ENCODE data around the gene LRMDA. TPM values are rescaled to one million over a fixed set of nuclear protein-coding genes. Genes with fewer than 3 reads are reported as not detected.
"Not testable (repeated sequence)": the region's sequence is repeated elsewhere in the genome, so short reads cannot be mapped to it uniquely, and the experiment has no call there.

The LRMDA gene
- total RNA-seq, 2 experiments from 2014 or later: not detected

DNA sequence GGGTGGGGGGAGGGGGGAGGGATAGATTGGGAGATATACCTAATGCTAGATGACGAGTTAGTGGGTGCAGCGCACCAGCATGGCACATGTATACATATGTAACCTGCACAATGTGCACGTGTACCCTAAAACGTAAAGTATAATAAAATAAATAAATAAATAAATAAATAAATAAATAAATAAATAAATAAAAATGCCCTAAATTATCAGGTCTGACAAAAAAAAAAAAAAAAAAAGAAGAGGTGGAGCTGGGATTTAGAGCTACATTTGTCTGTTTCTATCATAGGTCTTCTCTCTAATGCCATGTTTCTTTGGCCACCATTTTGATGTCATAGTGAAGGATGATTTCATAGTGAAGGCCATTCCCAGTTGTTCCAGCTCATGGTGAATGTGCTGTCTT, 1095.4 kb downstream of the LRMDA start:
- CTCF ChIA-PET; H3K27ac Mint-ChIP-seq; H3K9me3 Mint-ChIP-seq; DNase-seq; H3K4me3 Mint-ChIP-seq; POLR2A ChIA-PET; H3K36me3 Mint-ChIP-seq (ENCODE audit: low read depth); H3K27me3 Mint-ChIP-seq; H3K4me1 Mint-ChIP-seq: not testable (repeated sequence)

DNA sequence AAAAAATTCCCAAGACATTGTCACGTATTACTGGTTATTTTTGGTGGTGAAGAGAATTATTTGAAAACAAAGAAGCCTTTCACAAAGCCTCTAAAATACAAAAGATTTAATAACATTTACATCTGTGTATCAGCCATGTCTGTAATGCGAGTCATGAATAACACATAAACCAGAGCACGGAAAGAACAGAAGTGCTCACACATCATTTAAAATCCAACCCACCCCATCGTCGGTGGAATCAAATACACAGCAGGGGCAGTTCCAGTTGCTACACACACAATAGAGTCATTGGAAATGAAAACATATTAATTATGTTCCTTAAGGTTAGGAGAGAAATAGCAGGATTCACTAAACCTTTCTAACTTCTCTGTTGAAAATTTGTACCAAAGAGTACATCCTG, 1108.9 kb downstream of the LRMDA start:
- Mint-ChIP-seq H3K36me3 (ENCODE audit: low read depth) (no peaks in the 10 kb centered on the region), H3K9me3 (no peaks in the 10 kb centered on the region), H3K4me3 (no peak overlapping the region), H3K4me1 (no peaks in the 10 kb centered on the region), H3K27ac (no peak overlapping the region), H3K27me3 (no peaks in the 10 kb centered on the region)
- POLR2A ChIA-PET: no interaction called here
- CTCF ChIA-PET: no interaction called here
- no peak for DNase-seq

DNA sequence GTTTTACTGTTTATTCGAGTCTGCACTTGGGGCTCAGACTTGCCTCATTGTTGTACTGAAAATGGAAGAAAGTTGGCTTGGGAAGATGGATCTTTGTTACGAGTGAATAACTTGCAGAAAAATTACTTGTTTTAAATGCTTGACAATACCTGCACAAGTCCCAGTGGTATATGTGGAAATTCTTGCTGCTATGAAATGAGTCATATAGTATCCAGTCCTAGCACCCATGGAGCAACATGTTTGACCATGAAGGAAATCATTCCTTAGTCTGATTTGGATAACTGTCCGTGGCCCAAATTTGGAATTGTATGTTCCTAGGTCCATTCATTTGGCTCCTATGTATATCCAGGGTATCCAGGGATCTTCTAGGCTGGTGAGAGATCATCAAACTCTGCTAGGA, 1109.4 kb downstream of the LRMDA start:
- Mint-ChIP-seq H3K4me3 (no peak overlapping the region), H3K9me3 (no peaks in the 10 kb centered on the region), H3K27ac (no peak overlapping the region), H3K4me1 (no peaks in the 10 kb centered on the region), H3K27me3 (no peaks in the 10 kb centered on the region), H3K36me3 (ENCODE audit: low read depth) (no peaks in the 10 kb centered on the region)
- ChIA-PET POLR2A (no interaction called here), CTCF (no interaction called here)
- no peak for DNase-seq

DNA sequence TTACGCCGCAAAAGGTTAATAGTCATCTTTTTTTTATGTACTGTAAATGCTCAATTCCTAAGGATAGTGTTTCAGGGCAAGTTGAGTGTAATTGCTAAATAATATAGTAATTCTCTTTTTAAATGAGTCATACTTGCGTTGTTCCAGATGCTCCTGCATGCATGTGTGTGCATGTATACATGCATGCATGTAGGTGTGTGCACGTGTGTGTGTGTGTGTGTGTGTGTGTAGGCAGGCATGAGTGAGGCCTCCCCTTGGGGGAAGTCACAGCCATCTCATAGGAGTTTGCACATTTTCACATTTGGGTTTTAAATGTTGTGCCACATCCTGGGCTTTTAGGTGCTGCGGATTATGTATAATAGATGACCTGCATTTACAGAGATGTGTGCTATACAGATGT, 1110.4 kb downstream of the LRMDA start:
- Mint-ChIP-seq H3K27ac (no peak overlapping the region), H3K27me3 (no peaks in the 10 kb centered on the region), H3K9me3 (no peaks in the 10 kb centered on the region), H3K4me1 (no peaks in the 10 kb centered on the region), H3K4me3 (no peak overlapping the region), H3K36me3 (ENCODE audit: low read depth) (no peaks in the 10 kb centered on the region)
- POLR2A ChIA-PET: no interaction called here
- no peak for DNase-seq
- CTCF ChIA-PET: no interaction called here

DNA sequence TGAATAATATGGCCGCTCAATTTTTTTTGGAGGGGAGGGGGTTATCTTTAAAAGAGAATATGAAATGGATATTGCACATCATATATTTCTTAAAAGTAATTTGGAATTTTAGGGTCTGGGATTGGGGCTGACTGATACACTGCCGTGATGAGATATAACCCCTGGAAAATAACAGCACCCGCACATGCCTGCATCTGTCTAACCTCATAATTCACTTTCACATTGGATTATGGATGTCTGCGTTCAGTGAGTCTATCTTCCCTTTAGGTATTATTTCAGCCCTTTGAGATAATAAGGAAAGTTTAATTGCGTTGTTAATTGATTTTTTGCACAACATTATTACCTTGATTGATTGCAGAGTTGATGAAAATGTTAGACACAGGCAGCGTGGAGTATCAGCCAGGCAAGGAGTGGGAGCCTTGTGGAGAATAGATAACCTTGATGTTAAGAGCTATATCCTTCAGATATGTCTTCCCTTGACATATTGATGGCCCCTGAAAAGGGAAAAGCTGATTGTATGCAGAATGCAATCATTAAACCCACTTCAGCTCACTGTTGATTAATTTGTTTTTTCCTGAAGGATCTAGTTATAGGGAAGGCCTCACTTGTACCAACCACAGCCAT, 1111.0 kb downstream of the LRMDA start:
- no peaks in the 10 kb centered on the region for H3K4me1 Mint-ChIP-seq
- CTCF ChIA-PET: no interaction called here

DNA sequence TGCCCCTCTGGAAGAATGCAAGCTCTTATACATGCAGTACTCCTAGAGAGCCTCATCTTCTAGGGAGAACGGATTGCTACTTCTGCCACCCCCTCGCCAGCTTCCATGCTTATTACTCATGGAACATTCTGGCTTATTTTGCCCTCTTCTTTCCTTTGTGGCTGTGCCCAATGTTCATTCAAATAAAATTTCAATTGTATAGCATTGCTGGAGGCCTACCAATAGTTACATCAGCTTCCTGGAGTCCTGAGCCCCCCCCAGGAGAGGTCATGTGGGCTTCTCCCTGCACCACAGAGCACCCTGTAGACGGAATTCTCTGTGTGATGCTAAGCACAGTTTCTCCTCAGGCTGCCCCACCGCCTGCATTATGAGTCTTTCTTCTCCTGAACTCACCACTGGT, 1112.2 kb downstream of the LRMDA start:
- no peaks in the 10 kb centered on the region for H3K36me3 Mint-ChIP-seq (ENCODE audit: low read depth)
- no peak for DNase-seq
- H3K27me3 Mint-ChIP-seq: no peaks in the 10 kb centered on the region
- POLR2A ChIA-PET: no interaction called here
- CTCF ChIA-PET: no interaction called here
- H3K4me1 Mint-ChIP-seq: no peaks in the 10 kb centered on the region
- no peak overlapping the region for H3K4me3 Mint-ChIP-seq
- no peak overlapping the region for H3K27ac Mint-ChIP-seq
- no peaks in the 10 kb centered on the region for H3K9me3 Mint-ChIP-seq

More for the DNA sequence above, 1111.0 kb downstream of the LRMDA start:
- no peak for DNase-seq
- H3K27me3 Mint-ChIP-seq: no peaks in the 10 kb centered on the region
- no peaks in the 10 kb centered on the region for H3K36me3 Mint-ChIP-seq (ENCODE audit: low read depth)
- no peak overlapping the region for H3K4me3 Mint-ChIP-seq
- POLR2A ChIA-PET: no interaction called here
- no peak overlapping the region for H3K27ac Mint-ChIP-seq
- H3K9me3 Mint-ChIP-seq: no peaks in the 10 kb centered on the region

DNA sequence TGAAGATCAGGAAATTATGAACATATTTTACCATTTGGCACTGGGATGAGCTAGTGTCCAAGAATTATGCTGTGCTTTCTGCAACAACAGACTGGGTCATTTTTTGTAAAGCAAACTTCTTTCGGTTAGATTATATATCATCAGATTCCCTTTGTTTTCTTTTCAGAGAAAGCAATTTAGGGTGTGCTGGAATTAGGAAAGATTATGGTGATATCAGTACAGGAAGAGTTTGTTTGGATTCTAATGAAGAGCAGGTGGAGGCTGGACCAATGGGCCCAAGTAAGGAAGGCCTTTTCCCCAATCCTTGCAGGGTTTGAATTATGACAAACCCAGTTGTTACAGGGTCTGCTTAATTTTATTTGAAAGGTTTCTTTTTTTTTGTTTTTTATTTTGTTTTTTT, 1113.4 kb downstream of the LRMDA start:
- DNase-seq: no peak
- ChIA-PET CTCF (interaction anchor here (0.7 to 1.3 kb wide), 2 partner anchors 13 to 35 kb away, joined by 3 to 4 read pairs; no protein-coding TSS in a partner anchor), POLR2A (no interaction called here)
- no peak overlapping the region for H3K4me3 Mint-ChIP-seq
- no peak overlapping the region for H3K27ac Mint-ChIP-seq
- H3K27me3 Mint-ChIP-seq: no peaks in the 10 kb centered on the region
- no peaks in the 10 kb centered on the region for H3K4me1 Mint-ChIP-seq
- H3K9me3 Mint-ChIP-seq: no peaks in the 10 kb centered on the region
- no peaks in the 10 kb centered on the region for H3K36me3 Mint-ChIP-seq (ENCODE audit: low read depth)

DNA sequence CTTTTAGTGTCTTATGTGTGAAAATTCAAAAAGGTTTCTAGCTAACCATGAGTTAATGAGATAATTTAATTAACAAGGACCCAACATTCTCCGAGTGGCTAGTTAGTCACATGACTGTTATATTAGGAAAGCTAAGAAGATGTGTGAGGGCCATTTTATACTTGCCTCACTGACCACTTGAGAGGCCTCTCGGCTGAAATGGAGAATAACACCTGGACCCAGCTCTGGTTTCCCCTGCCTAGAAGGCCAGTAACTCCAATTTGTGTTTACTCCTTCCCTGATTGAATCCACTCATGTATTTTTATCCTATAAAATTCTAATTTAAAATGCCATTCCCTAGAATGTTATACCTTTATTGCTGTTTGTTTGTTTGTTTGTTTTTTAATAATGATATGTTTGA, 1115.0 kb downstream of the LRMDA start:
- ChIA-PET POLR2A (no interaction called here), CTCF (no interaction called here)
- no peaks in the 10 kb centered on the region for H3K9me3 Mint-ChIP-seq
- no peak overlapping the region for H3K27ac Mint-ChIP-seq
- H3K27me3 Mint-ChIP-seq: no peaks in the 10 kb centered on the region
- H3K36me3 Mint-ChIP-seq (ENCODE audit: low read depth): no peaks in the 10 kb centered on the region
- no peak for DNase-seq
- no peak overlapping the region for H3K4me3 Mint-ChIP-seq
- no peaks in the 10 kb centered on the region for H3K4me1 Mint-ChIP-seq

DNA sequence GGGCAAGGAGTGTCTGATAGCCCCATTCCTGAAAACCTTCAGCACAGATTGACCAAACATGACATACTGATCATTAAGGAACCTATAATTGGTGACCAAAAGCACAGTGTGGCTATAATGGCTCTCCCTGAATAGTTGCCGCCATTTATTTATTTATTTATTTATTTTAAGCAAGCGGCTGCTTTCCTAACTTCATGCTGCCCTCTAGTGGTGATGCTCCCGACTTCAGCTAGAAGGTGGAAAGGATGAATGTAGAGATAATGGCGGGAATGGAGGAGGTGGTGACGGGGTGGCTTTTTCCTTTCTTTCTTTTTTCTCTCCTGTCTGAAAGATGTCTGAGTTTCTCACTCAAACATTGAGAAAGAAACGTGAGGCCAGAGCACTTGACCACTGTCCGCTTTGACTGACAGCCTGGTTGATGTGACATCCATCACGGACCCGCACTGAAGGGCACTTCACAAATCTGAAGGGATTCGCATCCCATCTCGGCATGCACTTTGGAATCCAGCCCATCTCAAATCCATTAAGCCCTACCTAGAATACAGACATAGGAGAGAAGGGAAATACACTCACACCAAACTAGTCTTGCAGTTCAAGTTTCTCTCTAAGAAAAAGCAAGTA, 1116.0 kb downstream of the LRMDA start:
- H3K36me3 Mint-ChIP-seq (ENCODE audit: low read depth): no peaks in the 10 kb centered on the region
- CTCF ChIA-PET: no interaction called here
- no peaks in the 10 kb centered on the region for H3K27me3 Mint-ChIP-seq
- H3K9me3 Mint-ChIP-seq: no peaks in the 10 kb centered on the region
- no peak overlapping the region for H3K4me3 Mint-ChIP-seq
- no peaks in the 10 kb centered on the region for H3K4me1 Mint-ChIP-seq
- DNase-seq: peak; percentile 69
- no peak overlapping the region for H3K27ac Mint-ChIP-seq
- POLR2A ChIA-PET: no interaction called here

DNA sequence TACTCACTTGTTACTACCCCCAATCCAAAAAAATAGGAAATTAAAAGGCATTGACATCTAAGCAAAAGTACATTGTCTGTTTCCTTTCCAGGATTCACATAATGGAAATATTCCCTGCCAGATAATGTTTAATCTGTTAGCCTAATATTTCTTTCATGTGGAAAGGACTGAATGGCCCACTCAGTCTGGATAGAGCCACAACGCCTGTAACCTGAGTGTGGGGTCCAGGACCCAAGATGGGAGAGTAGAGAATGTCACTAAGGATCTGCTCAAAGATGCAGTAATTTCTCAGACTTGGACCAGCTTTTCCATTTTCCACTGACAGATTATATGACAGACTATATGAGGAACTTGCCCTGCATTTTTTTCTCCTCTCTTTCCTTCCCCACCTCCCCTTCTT, 1117.3 kb downstream of the LRMDA start:
- no peaks in the 10 kb centered on the region for H3K9me3 Mint-ChIP-seq
- no peaks in the 10 kb centered on the region for H3K36me3 Mint-ChIP-seq (ENCODE audit: low read depth)
- no peaks in the 10 kb centered on the region for H3K27me3 Mint-ChIP-seq
- no peaks in the 10 kb centered on the region for H3K4me1 Mint-ChIP-seq
- no peak for DNase-seq
- H3K27ac Mint-ChIP-seq: no peak overlapping the region
- ChIA-PET CTCF (interaction anchor here (0.6 kb wide), 1 partner anchor 8 kb away, joined by 3 read pairs; no protein-coding TSS in a partner anchor), POLR2A (no interaction called here)
- no peak overlapping the region for H3K4me3 Mint-ChIP-seq

DNA sequence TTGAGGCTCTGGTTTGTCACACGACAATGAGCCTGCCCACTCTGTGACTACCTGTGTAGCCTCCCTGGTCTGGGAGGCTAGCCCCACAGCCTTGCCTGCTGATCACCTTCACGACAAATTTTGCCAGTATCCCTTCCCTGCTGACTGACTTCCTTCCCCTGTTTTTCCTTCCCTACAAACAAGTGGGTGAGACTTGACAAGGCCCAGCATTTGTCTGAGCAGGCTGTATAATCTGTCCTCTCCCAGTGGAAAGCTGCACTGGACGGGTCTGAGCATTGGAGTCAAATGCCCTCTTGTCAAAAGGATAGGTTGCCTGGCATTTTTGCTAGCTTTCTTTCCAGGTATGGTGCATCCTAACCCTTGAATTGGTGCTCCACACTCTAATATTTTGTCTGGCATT, 1117.7 kb downstream of the LRMDA start:
- no peak for DNase-seq
- Mint-ChIP-seq H3K27me3 (no peaks in the 10 kb centered on the region), H3K36me3 (ENCODE audit: low read depth) (no peaks in the 10 kb centered on the region), H3K4me3 (no peak overlapping the region), H3K27ac (no peak overlapping the region), H3K9me3 (no peaks in the 10 kb centered on the region), H3K4me1 (no peaks in the 10 kb centered on the region)
- ChIA-PET POLR2A (no interaction called here), CTCF (no interaction called here)

DNA sequence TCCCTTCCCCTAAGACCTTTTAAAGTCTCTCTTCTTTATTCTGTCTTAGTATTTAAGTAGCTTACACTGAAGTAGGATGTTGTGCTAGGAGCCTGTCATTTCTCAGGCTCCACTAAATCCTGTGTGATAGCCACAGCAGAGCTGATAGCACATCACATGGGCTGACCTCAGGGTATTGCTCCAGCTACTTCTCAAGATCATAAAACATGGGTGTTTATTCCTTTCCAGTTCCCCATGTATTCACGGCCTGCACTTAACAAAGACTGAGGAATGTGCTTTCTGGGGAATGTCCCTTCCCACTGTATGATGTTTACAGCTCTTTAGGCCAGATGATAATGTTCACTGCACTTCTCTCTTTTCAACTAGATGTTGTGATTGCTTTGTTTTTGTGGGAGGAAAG, 1119.4 kb downstream of the LRMDA start:
- Mint-ChIP-seq H3K9me3 (no peaks in the 10 kb centered on the region), H3K4me1 (no peaks in the 10 kb centered on the region), H3K36me3 (ENCODE audit: low read depth) (no peaks in the 10 kb centered on the region), H3K27me3 (no peaks in the 10 kb centered on the region), H3K4me3 (no peak overlapping the region), H3K27ac (no peak overlapping the region)
- ChIA-PET CTCF (no interaction called here), POLR2A (no interaction called here)
- DNase-seq: no peak

DNA sequence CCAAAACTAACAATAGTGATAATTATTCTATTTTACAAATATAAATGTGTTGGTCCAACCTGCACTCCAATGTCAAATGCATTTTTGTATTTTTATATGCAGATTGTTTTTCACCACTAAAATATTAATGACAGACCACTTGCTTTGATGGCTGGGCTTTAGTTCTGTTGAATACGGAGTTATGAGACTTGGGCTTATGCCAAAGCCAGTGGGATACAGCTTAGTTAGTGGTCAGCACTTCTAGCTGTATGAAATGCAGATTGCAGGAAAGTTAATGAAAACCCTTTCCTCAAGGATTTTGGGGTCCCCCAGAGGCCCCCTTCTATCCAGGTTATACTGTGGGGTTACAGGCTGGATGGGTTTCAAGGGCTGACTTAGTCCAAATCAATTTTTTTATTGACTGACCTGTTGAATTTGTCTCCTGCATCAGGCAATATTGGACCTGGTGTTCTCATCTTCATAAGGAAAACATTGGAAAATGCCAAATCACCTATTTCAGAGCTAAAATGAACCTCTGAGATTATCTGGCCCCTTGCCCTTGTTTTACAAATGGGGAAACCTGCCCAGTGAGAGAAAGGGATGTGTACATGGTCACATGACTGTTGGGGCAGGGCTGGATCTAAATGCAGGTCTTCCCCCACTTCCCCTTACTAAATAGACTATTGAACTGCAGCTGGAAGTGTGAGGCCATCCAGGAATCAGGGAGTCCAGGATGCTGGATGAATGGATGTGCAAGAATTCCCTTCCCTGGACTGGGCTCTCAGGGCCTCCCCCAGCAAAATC, 1120.9 kb downstream of the LRMDA start:
- CTCF ChIA-PET: no interaction called here
- Mint-ChIP-seq H3K27me3 (no peaks in the 10 kb centered on the region), H3K36me3 (ENCODE audit: low read depth) (no peaks in the 10 kb centered on the region), H3K27ac (no peak overlapping the region), H3K4me1 (no peaks in the 10 kb centered on the region), H3K9me3 (no peaks in the 10 kb centered on the region), H3K4me3 (no peak overlapping the region)
- POLR2A ChIA-PET: no interaction called here
- no peak for DNase-seq

Data from activated CD4-positive, alpha-beta T cell treated with anti-CD3 and anti-CD28 coated beads, Interleukin-2, amount 10 ng/mL, durations not matched to agents 7 days and 5 days (primary cell).